HCT116 (cell line): ENCODE results near the gene GBP5. TPM values are rescaled to one million over a fixed set of nuclear protein-coding genes. Genes with fewer than 3 reads are reported as not detected.

Source experiments
- ATAC-seq: fragments of 200-7000 bp; cut with Tn5 transposase; 2 replicates; pipeline ENCODE4 v1.9.1; 2020; ENCODE audit warnings: mild to moderate bottlenecking, moderate library complexity
- BruUV-seq: library from RNA; stranded (reverse); fragments of 400-500 nt; replicated peaks from 2 replicates; lab custom pipeline; 2021; lab: Mats Ljungman, UMichigan
- CTCF ChIA-PET: fragments of 300-600 bp; sonication (Branson Sonifier 250); formaldehyde crosslinking; loops from one replicate; lab custom pipeline; 2021; ENCODE audit warnings: antibody characterized with exemption; lab: Charles Lee
- POLR2A ChIA-PET: fragments of 300-600, 350-600 bp; sonication (Branson Sonifier 250); formaldehyde crosslinking; loops from one replicate; lab custom pipeline; 2021; ENCODE audit warnings: antibody characterized with exemption; lab: Charles Lee
- RAD21 ChIA-PET, 2 experiments: fragments of 300-600 bp; sonication (Branson Sonifier 250); formaldehyde crosslinking; loops; one replicate each; lab custom pipeline; 2023; ENCODE audit warnings: low total read pairs in 2 of 2; ENCODE audit not compliant: uncharacterized antibody in 2 of 2, unreplicated experiment in 2 of 2, low non-redundant PET in 1 of 2; lab: Charles Lee
- DNase-seq: peaks from one replicate; pipeline ENCODE4 v3.0.0-alpha.2; 2010; ENCODE audit warnings: low read depth, low spot score
- H2AFZ ChIP-seq: fragments of 200-600 bp; shearing (Covaris generic), sonication (generic); 2 replicates; pipeline ENCODE4 v1.6.1; 2017; ENCODE audit warnings: low read depth, mixed run types, mixed read lengths, antibody characterized with exemption, low read length; ENCODE audit not compliant: poor library complexity, severe bottlenecking
- H3K27ac ChIP-seq: 2 replicates; pipeline ENCODE4 v1.5.1; 2012; ENCODE audit warnings: low read depth, low read length
- H3K27me3 ChIP-seq: fragments of 200-600 bp; sonication (generic); 2 replicates; pipeline ENCODE4 v1.6.1; 2016; ENCODE audit warnings: mixed run types, low read length, mixed read lengths; ENCODE audit not compliant: insufficient read depth
- H3K36me3 ChIP-seq, 2 experiments: fragments of 200-500 bp in 1 of 2; fragments of 200-600 bp in 1 of 2; sonication (Bioruptor generic) in 1 of 2; sonication (generic) in 1 of 2; 2 replicates each; pipeline versions ENCODE4 v1.5.1 to v1.6.1; 2014 to 2016; ENCODE audit warnings: low read length in 2 of 2, inconsistent platforms in 1 of 2, mixed read lengths in 1 of 2, mixed run types in 1 of 2; ENCODE audit not compliant: insufficient read depth in 2 of 2, control insufficient read depth in 1 of 2
- H3K4me1 ChIP-seq, 2 experiments: fragments of 200-600 bp in 1 of 2; sonication (generic) in 1 of 2; 2 replicates each; pipeline versions ENCODE4 v1.5.1 to v1.6.1; 2012 to 2017; ENCODE audit warnings: low read length in 2 of 2, inconsistent platforms in 1 of 2, mild to moderate bottlenecking in 1 of 2, mixed read lengths in 1 of 2, mixed run types in 1 of 2, moderate library complexity in 1 of 2; ENCODE audit not compliant: insufficient read depth in 2 of 2, control insufficient read depth in 1 of 2
- H3K4me2 ChIP-seq: fragments of 200-600 bp; sonication (generic); 2 replicates; pipeline ENCODE4 v1.6.1; 2017; ENCODE audit warnings: mixed run types, low read length, mixed read lengths
- H3K4me3 ChIP-seq, 2 experiments: fragments of 200-600 bp in 1 of 2; sonication (generic) in 1 of 2; replicated peaks in 1 of 2; 2 replicates each; pipeline ENCODE4 v1.5.1; 2011 to 2016; ENCODE audit warnings: low read length in 2 of 2, control low read depth in 1 of 2, low read depth in 1 of 2, mild to moderate bottlenecking in 1 of 2, mixed read lengths in 1 of 2, mixed run types in 1 of 2
- H3K79me2 ChIP-seq: fragments of 200-600 bp; sonication (generic); 2 replicates; pipeline ENCODE4 v1.6.1; 2017; ENCODE audit warnings: mild to moderate bottlenecking, mixed run types, low read length, moderate library complexity, mixed read lengths; ENCODE audit not compliant: insufficient read depth
- H3K9ac ChIP-seq: fragments of 200-600 bp; sonication (generic); 2 replicates; pipeline ENCODE4 v1.6.1; 2016; ENCODE audit warnings: low read length, mixed read lengths
- H3K9me2 ChIP-seq: fragments of 200-600 bp; sonication (generic), shearing (Covaris generic); 2 replicates; pipeline ENCODE4 v1.6.1; 2017; ENCODE audit warnings: mixed run types, mild to moderate bottlenecking, moderate library complexity; ENCODE audit not compliant: insufficient read depth
- H3K9me3 ChIP-seq, 2 experiments: fragments of 200-500 bp in 1 of 2; fragments of 200-600 bp in 1 of 2; sonication (Bioruptor generic) in 1 of 2; sonication (generic) in 1 of 2; 2 replicates each; pipeline ENCODE4 v1.6.1; 2014 to 2017; ENCODE audit warnings: low read length in 2 of 2, mixed read lengths in 2 of 2, inconsistent platforms in 1 of 2, low read depth in 1 of 2, mild to moderate bottlenecking in 1 of 2, mixed run types in 1 of 2, moderate library complexity in 1 of 2; ENCODE audit not compliant: control insufficient read depth in 1 of 2, insufficient read depth in 1 of 2
- H4K20me1 ChIP-seq: fragments of 200-600 bp; sonication (generic), shearing (Covaris generic); 2 replicates; pipeline ENCODE4 v1.6.1; 2017; ENCODE audit warnings: mixed run types, mild to moderate bottlenecking, moderate library complexity; ENCODE audit not compliant: insufficient read depth
- CBX3 ChIP-seq: IDR thresholded peaks from 2 replicates; pipeline ENCODE4 v1.6.1; 2012; ENCODE audit warnings: low read depth
- CEBPB ChIP-seq: IDR thresholded peaks from 2 replicates; pipeline ENCODE4 v1.6.1; 2012; ENCODE audit warnings: low read depth
- EGR1 ChIP-seq: IDR thresholded peaks from 2 replicates; pipeline ENCODE4 v1.6.1; 2012; ENCODE audit warnings: low read depth
- EZH2phosphoT487 ChIP-seq: fragments of 200-600 bp; IDR thresholded peaks from 2 replicates; pipeline ENCODE4 v1.6.1; 2018; ENCODE audit warnings: antibody characterized with exemption, borderline replicate concordance
- FOSL1 ChIP-seq: IDR thresholded peaks from 2 replicates; pipeline ENCODE4 v1.6.1; 2012; ENCODE audit warnings: low read depth
- JUND ChIP-seq: IDR thresholded peaks from 2 replicates; pipeline ENCODE4 v1.6.1; 2012
- POLR2A ChIP-seq: IDR thresholded peaks from 2 replicates; pipeline ENCODE4 v1.7.0; 2011; ENCODE audit warnings: borderline replicate concordance; ENCODE audit not compliant: insufficient read depth, insufficient read length; ENCODE audit errors: extremely low read depth
- POLR2AphosphoS5 ChIP-seq: IDR thresholded peaks from 2 replicates; pipeline ENCODE4 v1.6.1; 2011; ENCODE audit warnings: mild to moderate bottlenecking, low read depth, low read length, moderate library complexity
- RAD21 ChIP-seq: IDR thresholded peaks from 2 replicates; pipeline ENCODE4 v1.6.1; 2012; ENCODE audit warnings: low read depth, mild to moderate bottlenecking
- SIN3A ChIP-seq: IDR thresholded peaks from 2 replicates; pipeline ENCODE4 v1.6.1; 2012; ENCODE audit warnings: low read depth
- SP1 ChIP-seq: IDR thresholded peaks from 2 replicates; pipeline ENCODE4 v1.6.1; 2012; ENCODE audit warnings: low read depth
- SRF ChIP-seq: IDR thresholded peaks from 2 replicates; pipeline ENCODE4 v1.6.1; 2012; ENCODE audit warnings: low read depth
- TCF7L2 ChIP-seq: IDR thresholded peaks from 2 replicates; pipeline ENCODE4 v1.7.0; 2011; ENCODE audit warnings: borderline replicate concordance, inconsistent platforms; ENCODE audit not compliant: insufficient read depth, insufficient read length; ENCODE audit errors: extremely low read depth
- YY1 ChIP-seq: IDR thresholded peaks from 2 replicates; pipeline ENCODE4 v1.6.1; 2011; ENCODE audit warnings: low read length, low read depth, moderate library complexity, mild to moderate bottlenecking; ENCODE audit not compliant: insufficient replicate concordance; ENCODE audit errors: extremely low read depth
- ZNF274 ChIP-seq: fragments of 200-500 bp; sonication (Bioruptor generic); IDR thresholded peaks from 2 replicates; pipeline ENCODE4 v1.6.1; 2014; ENCODE audit warnings: mild to moderate bottlenecking, low read depth, low read length, inconsistent platforms
- intact Hi-C: fragments of 100-400 bp; cut with micrococcal nuclease; formaldehyde crosslinking; loops from 2 replicates; pipeline ENCODE4 v1.10.0; 2022
- total RNA-seq: library from RNA; stranded (reverse); gene quantifications from one replicate; pipeline ENCODE4 v1.2.1, GENCODE V29; 2021; ENCODE audit not compliant: unreplicated experiment
- TF ChIP-seq, protein P1 (sequence below): IDR thresholded peaks from 2 replicates; pipeline ENCODE4 v1.6.1; 2012
- TF ChIP-seq, protein P2 (sequence below): IDR thresholded peaks from 2 replicates; pipeline ENCODE4 v1.6.1; 2012; ENCODE audit warnings: low read depth
- TF ChIP-seq, protein P3 (sequence below), 3 experiments: fragments of 200-600 bp in 1 of 3; sonication (generic) in 1 of 3; IDR thresholded peaks in 2 of 3; conservative IDR thresholded peaks in 1 of 3; 2 replicates each; pipeline ENCODE4 v1.5.1; 2012 to 2017; ENCODE audit warnings: low read depth in 2 of 3, low read length in 2 of 3, antibody characterized with exemption in 1 of 3, borderline replicate concordance in 1 of 3, control low read depth in 1 of 3, mild to moderate bottlenecking in 1 of 3, mixed read lengths in 1 of 3, mixed run types in 1 of 3, moderate library complexity in 1 of 3; ENCODE audit not compliant: insufficient read depth in 1 of 3
- TF ChIP-seq, protein P4 (sequence below): IDR thresholded peaks from 2 replicates; pipeline ENCODE4 v1.6.1; 2011; ENCODE audit warnings: mild to moderate bottlenecking, low read length, moderate library complexity; ENCODE audit not compliant: insufficient replicate concordance; ENCODE audit errors: extremely low read depth

GBP5 gene
- total RNA-seq, 1 experiment from 2014 or later = 0.17 TPM

DNA sequence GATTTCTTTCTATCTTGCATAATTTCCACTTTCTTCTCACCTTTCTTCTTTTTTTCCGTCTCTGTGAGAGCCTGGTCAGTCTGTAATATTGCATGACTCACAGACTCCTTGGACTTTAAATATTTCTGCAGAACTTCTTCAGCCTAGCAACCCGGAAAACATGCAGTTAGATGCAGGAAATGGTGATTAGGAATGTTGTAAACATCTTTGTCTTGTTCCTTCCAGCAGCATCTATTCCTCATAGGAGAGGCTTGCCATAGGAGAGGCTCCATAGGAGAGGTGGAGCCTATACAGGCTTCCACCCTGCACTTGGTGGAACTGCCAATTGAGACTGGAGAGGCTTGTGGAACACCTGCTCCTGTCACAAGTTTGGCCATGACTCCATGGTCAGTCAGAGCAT, 10.0 kb downstream of the GBP5 start:
- DNase-seq (no peak), ATAC-seq (peak; percentile 64; the same call in 1 of the 2 replicates)
- ChIA-PET CTCF (no interaction called here), RAD21 (no interaction called here), POLR2A (no interaction called here)
- TF ChIP-seq CEBPB (no peak; the same call in 1 of the 2 replicates), RAD21 (no peak), POLR2AphosphoS5 (no peak), YY1 (no peak), CBX3 (no peak), EGR1 (no peak), JUND (no peak), EZH2phosphoT487 (no peak), FOSL1 (no peak), SIN3A (no peak), SRF (no peak), ZNF274 (no peak), TCF7L2 (no peak), POLR2A (no peak), SP1 (no peak)
- TF ChIP-seq, protein P1, sequence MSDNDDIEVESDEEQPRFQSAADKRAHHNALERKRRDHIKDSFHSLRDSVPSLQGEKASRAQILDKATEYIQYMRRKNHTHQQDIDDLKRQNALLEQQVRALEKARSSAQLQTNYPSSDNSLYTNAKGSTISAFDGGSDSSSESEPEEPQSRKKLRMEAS = no peak
- TF ChIP-seq, protein P2, sequence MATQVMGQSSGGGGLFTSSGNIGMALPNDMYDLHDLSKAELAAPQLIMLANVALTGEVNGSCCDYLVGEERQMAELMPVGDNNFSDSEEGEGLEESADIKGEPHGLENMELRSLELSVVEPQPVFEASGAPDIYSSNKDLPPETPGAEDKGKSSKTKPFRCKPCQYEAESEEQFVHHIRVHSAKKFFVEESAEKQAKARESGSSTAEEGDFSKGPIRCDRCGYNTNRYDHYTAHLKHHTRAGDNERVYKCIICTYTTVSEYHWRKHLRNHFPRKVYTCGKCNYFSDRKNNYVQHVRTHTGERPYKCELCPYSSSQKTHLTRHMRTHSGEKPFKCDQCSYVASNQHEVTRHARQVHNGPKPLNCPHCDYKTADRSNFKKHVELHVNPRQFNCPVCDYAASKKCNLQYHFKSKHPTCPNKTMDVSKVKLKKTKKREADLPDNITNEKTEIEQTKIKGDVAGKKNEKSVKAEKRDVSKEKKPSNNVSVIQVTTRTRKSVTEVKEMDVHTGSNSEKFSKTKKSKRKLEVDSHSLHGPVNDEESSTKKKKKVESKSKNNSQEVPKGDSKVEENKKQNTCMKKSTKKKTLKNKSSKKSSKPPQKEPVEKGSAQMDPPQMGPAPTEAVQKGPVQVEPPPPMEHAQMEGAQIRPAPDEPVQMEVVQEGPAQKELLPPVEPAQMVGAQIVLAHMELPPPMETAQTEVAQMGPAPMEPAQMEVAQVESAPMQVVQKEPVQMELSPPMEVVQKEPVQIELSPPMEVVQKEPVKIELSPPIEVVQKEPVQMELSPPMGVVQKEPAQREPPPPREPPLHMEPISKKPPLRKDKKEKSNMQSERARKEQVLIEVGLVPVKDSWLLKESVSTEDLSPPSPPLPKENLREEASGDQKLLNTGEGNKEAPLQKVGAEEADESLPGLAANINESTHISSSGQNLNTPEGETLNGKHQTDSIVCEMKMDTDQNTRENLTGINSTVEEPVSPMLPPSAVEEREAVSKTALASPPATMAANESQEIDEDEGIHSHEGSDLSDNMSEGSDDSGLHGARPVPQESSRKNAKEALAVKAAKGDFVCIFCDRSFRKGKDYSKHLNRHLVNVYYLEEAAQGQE = no peak
- TF ChIP-seq, protein P3, sequence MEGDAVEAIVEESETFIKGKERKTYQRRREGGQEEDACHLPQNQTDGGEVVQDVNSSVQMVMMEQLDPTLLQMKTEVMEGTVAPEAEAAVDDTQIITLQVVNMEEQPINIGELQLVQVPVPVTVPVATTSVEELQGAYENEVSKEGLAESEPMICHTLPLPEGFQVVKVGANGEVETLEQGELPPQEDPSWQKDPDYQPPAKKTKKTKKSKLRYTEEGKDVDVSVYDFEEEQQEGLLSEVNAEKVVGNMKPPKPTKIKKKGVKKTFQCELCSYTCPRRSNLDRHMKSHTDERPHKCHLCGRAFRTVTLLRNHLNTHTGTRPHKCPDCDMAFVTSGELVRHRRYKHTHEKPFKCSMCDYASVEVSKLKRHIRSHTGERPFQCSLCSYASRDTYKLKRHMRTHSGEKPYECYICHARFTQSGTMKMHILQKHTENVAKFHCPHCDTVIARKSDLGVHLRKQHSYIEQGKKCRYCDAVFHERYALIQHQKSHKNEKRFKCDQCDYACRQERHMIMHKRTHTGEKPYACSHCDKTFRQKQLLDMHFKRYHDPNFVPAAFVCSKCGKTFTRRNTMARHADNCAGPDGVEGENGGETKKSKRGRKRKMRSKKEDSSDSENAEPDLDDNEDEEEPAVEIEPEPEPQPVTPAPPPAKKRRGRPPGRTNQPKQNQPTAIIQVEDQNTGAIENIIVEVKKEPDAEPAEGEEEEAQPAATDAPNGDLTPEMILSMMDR (IDR thresholded peaks at IDR 0.05 in 2 of 3, conservative IDR thresholded peaks at IDR 0.05 in 1 of 3; ENCODE audit: borderline replicate concordance in 1 of 3, insufficient read depth in 1 of 3, low read depth in 2 of 3, low read length in 2 of 3) = no peak
- TF ChIP-seq, protein P4, sequence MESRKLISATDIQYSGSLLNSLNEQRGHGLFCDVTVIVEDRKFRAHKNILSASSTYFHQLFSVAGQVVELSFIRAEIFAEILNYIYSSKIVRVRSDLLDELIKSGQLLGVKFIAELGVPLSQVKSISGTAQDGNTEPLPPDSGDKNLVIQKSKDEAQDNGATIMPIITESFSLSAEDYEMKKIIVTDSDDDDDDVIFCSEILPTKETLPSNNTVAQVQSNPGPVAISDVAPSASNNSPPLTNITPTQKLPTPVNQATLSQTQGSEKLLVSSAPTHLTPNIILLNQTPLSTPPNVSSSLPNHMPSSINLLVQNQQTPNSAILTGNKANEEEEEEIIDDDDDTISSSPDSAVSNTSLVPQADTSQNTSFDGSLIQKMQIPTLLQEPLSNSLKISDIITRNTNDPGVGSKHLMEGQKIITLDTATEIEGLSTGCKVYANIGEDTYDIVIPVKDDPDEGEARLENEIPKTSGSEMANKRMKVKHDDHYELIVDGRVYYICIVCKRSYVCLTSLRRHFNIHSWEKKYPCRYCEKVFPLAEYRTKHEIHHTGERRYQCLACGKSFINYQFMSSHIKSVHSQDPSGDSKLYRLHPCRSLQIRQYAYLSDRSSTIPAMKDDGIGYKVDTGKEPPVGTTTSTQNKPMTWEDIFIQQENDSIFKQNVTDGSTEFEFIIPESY = no peak
- H3K79me2 ChIP-seq = no peaks in the 10 kb centered on the region
- no peaks in the 10 kb centered on the region for H3K36me3 ChIP-seq
- peak overlapping the region; percentile 68 for H3K4me2 ChIP-seq
- peak overlapping the region in 1 of 2 experiments; percentile 25; a peak in 1 of 4 replicates for H3K4me3 ChIP-seq
- H3K9me3 ChIP-seq = no peaks in the 10 kb centered on the region
- H3K27me3 ChIP-seq = no peaks in the 10 kb centered on the region
- peak overlapping the region; percentile 21; the same call in 1 of the 2 replicates for H3K27ac ChIP-seq
- no peaks in the 10 kb centered on the region for H3K9me2 ChIP-seq
- no peaks in the 10 kb centered on the region for H4K20me1 ChIP-seq
- peak overlapping the region; percentile 62 for H2AFZ ChIP-seq
- H3K9ac ChIP-seq = no peak overlapping the region
- peaks cover 29 to 34% of the 10 kb centered on the region in 2 experiments; a peak in 3 of 4 replicates for H3K4me1 ChIP-seq
- intact Hi-C loops = no loop called here
- BruUV-seq = no TSS peak
